Measurements from ENCODE around the gene RNF220.

RNF220 gene

DNA sequence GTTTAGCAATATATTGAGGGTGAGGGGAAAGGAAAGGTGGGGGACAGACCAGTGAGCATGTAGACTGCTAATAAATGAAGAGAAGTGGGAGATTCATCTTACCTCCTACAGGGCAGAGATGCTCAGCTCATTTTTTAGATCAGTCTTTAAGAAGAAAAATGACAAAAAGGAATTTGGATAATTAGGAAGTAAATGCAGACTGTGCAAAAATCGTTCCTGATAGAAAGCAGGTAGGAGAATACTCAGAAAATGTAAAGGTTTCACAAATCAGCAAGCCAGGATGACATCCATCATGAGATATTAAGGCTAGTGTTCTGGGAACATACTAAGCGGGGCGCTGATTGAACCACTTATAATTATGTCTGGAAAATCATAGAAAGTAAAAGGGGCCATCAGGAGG is 106.3 kb downstream of the RNF220 start:
- WGBS (ENCODE audit: insufficient coverage, insufficient read length): no CpG with 5 or more reads among the region's 3 CpGs
- Histone ChIP-seq H3K9me3 (ENCODE audit: control insufficient read depth, insufficient read depth, low read length) (no peaks in the 10 kb centered on the region), H3K4me1 (ENCODE audit: control insufficient read depth, insufficient read depth, low read length) (peaks cover 9% of the 10 kb centered on the region), H3K27me3 (ENCODE audit: control insufficient read depth, insufficient read depth, low read length) (no peaks in the 10 kb centered on the region), H3K4me3 (ENCODE audit: low read length) (no peak overlapping the region), H3K27ac (ENCODE audit: low read length) (no peak overlapping the region), H3K36me3 (ENCODE audit: control insufficient read depth, insufficient read depth, low read length) (no peaks in the 10 kb centered on the region)
- DNase-seq (ENCODE audit: low read depth, low spot score): no peak

DNA sequence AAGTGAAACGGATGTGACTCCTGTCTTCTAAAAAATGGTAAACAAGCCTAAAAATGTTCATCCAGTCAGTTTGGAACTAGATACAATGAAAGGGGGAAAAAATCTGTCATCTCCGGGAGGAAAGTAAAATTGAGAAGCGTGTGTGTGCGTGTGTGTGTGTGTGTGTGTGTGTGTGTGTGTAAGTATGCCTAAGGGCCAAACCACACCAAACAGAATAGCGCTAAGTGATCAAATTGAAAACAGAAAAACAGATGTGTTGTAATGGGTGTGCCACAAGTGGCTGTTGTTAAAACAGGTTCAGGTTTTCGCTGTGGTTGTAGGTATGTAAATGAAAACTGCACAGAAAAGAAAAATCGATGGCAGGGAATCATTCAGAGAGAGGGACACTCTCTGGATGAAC is 106.7 kb downstream of the RNF220 start:
- Histone ChIP-seq H3K27me3 (ENCODE audit: control insufficient read depth, insufficient read depth, low read length) (no peaks in the 10 kb centered on the region), H3K4me1 (ENCODE audit: control insufficient read depth, insufficient read depth, low read length) (peaks cover 8% of the 10 kb centered on the region), H3K9me3 (ENCODE audit: control insufficient read depth, insufficient read depth, low read length) (no peaks in the 10 kb centered on the region), H3K27ac (ENCODE audit: low read length) (no peak overlapping the region), H3K36me3 (ENCODE audit: control insufficient read depth, insufficient read depth, low read length) (no peaks in the 10 kb centered on the region), H3K4me3 (ENCODE audit: low read length) (no peak overlapping the region)
- 100% methylated on average over 2 of the region's 7 CpGs for WGBS (ENCODE audit: insufficient coverage, insufficient read length)
- DNase-seq (ENCODE audit: low read depth, low spot score): no peak

DNA sequence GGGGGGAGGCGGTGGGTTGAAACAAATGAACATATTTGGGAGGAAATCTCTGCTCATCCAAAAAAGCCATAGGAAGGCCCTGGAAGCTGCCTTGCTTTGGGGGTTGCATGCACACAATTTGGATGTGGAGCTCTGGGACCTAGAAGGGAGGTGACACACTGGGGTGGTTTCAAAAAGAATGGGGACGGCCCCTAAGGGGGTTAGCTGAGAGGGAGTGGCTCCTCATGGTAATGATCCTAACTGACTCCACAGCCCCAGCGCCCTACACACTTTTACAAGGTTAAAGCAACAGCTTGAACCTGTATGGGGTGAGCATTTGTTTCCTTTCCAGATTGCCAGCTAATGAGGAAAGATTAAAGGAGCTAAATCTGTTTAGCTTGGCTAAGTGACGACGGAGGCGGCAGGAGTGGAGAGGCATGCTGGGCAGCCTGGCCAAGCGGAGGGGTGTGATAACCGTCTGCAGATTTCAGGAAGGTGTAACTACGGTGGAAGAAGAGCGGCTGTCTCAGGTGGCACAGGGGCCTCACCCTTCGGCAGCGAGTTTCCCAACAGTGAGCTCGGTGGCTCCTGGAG is 107.3 kb downstream of the RNF220 start:
- no CpG with 5 or more reads among the region's 13 CpGs for WGBS (ENCODE audit: insufficient coverage, insufficient read length)
- H3K9me3 ChIP-seq (ENCODE audit: control insufficient read depth, insufficient read depth, low read length): no peaks in the 10 kb centered on the region
- H3K4me1 ChIP-seq (ENCODE audit: control insufficient read depth, insufficient read depth, low read length): peaks cover 5% of the 10 kb centered on the region
- no peaks in the 10 kb centered on the region for H3K27me3 ChIP-seq (ENCODE audit: control insufficient read depth, insufficient read depth, low read length)
- no peaks in the 10 kb centered on the region for H3K36me3 ChIP-seq (ENCODE audit: control insufficient read depth, insufficient read depth, low read length)
- DNase-seq (ENCODE audit: low read depth, low spot score): no peak
- no peak overlapping the region for H3K4me3 ChIP-seq (ENCODE audit: low read length)
- no peak overlapping the region for H3K27ac ChIP-seq (ENCODE audit: low read length)

GRCh38 chr1:44513111-44513510 is 108.1 kb downstream of the RNF220 start:
- Histone ChIP-seq H3K27me3 (ENCODE audit: control insufficient read depth, insufficient read depth, low read length) (no peaks in the 10 kb centered on the region), H3K36me3 (ENCODE audit: control insufficient read depth, insufficient read depth, low read length) (no peaks in the 10 kb centered on the region), H3K9me3 (ENCODE audit: control insufficient read depth, insufficient read depth, low read length) (no peaks in the 10 kb centered on the region), H3K27ac (ENCODE audit: low read length) (no peak overlapping the region), H3K4me1 (ENCODE audit: control insufficient read depth, insufficient read depth, low read length) (peaks cover 1% of the 10 kb centered on the region), H3K4me3 (ENCODE audit: low read length) (no peak overlapping the region)
- DNase-seq (ENCODE audit: low read depth, low spot score): no peak
- no CpG with 5 or more reads among the region's 5 CpGs for WGBS (ENCODE audit: insufficient coverage, insufficient read length)

GRCh38 chr1:44514673-44515072 is 109.6 kb downstream of the RNF220 start:
- Histone ChIP-seq H3K27ac (ENCODE audit: low read length) (no peak overlapping the region), H3K9me3 (ENCODE audit: control insufficient read depth, insufficient read depth, low read length) (no peaks in the 10 kb centered on the region), H3K27me3 (ENCODE audit: control insufficient read depth, insufficient read depth, low read length) (no peaks in the 10 kb centered on the region), H3K4me1 (ENCODE audit: control insufficient read depth, insufficient read depth, low read length) (peaks cover 2% of the 10 kb centered on the region; the same call in 1 of the 2 replicates), H3K4me3 (ENCODE audit: low read length) (no peak overlapping the region), H3K36me3 (ENCODE audit: control insufficient read depth, insufficient read depth, low read length) (no peaks in the 10 kb centered on the region)
- DNase-seq (ENCODE audit: low read depth, low spot score): no peak
- no CpG with 5 or more reads among the region's 2 CpGs for WGBS (ENCODE audit: insufficient coverage, insufficient read length)

GRCh38 chr1:44515416-44515815 is 110.4 kb downstream of the RNF220 start:
- no peaks in the 10 kb centered on the region for H3K27me3 ChIP-seq (ENCODE audit: control insufficient read depth, insufficient read depth, low read length)
- H3K9me3 ChIP-seq (ENCODE audit: control insufficient read depth, insufficient read depth, low read length): no peaks in the 10 kb centered on the region
- H3K4me1 ChIP-seq (ENCODE audit: control insufficient read depth, insufficient read depth, low read length): peaks cover 2% of the 10 kb centered on the region; the same call in 1 of the 2 replicates
- H3K27ac ChIP-seq (ENCODE audit: low read length): no peak overlapping the region
- no peak for DNase-seq (ENCODE audit: low read depth, low spot score)
- no CpG with 5 or more reads among the region's 1 CpG for WGBS (ENCODE audit: insufficient coverage, insufficient read length)
- H3K36me3 ChIP-seq (ENCODE audit: control insufficient read depth, insufficient read depth, low read length): no peaks in the 10 kb centered on the region
- no peak overlapping the region for H3K4me3 ChIP-seq (ENCODE audit: low read length)

DNA sequence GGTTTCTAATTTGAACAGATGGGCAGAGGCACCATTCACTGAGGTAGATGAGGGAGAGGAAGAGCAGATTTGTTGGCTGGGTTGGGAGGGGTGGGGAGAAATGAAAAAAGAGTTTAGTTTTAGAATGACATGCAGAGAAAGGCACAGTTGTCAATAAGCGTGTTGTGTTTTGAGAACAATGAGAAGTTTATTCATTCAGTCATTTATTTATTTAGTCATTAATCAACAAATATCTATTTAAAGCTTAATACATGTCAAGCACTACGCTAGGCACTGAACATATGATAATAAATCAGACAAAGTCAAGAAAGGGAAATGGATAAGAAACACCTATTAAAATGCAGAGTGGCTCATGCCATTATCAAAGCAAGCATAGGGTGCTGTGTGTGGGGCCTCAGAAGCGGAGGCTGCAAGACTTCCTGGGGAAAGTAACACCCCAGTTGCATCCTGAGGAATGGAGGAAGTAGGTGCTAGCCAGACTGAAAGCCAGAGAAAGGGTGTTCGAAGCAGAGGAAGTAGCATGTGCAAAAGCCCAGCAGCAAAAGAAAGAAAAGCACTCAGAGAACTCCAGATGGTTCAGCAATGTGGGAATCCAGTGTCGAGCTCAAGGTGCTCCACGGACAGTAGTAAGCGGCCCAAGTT is 114.1 kb downstream of the RNF220 start:
- Histone ChIP-seq H3K27me3 (ENCODE audit: control insufficient read depth, insufficient read depth, low read length) (no peaks in the 10 kb centered on the region), H3K27ac (ENCODE audit: low read length) (no peak overlapping the region), H3K9me3 (ENCODE audit: control insufficient read depth, insufficient read depth, low read length) (no peaks in the 10 kb centered on the region), H3K4me1 (ENCODE audit: control insufficient read depth, insufficient read depth, low read length) (peaks cover 9% of the 10 kb centered on the region), H3K36me3 (ENCODE audit: control insufficient read depth, insufficient read depth, low read length) (no peaks in the 10 kb centered on the region), H3K4me3 (ENCODE audit: low read length) (no peak overlapping the region)
- no peak for DNase-seq (ENCODE audit: low read depth, low spot score)
- 100% methylated on average over 1 of the region's 7 CpGs for WGBS (ENCODE audit: insufficient coverage, insufficient read length)

DNA sequence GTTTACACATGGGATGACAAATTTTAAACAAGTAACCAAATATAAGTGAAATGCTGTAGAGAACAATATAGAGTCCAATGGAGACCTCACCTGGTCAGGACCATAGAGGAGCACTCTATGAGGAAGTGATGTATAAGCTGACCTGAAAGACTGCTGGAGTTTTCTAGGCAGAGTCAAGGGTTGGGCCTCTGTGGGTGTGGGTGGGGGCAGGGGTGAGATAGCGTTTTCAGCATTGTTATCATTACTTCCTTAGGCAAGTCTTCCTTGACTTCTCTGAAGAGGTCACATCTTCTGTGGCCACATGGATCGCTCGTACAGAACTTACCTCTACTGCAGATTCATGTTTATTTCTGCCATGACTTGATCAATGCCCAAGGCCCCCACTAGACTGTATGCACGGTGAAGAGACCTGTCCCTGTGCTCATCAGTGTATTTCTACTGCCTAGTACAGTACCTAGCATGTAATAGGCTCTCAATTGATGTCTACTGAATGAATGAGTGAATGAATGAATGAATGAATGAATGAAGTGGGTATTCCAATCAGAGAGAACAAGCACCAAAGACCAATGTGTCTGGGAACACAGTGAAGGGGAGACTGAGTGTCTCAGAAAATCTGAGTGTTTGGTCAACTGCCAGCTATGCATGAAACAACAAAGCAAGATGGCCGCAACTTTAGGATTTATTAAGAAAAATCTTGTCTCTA is 116.5 kb downstream of the RNF220 start:
- Histone ChIP-seq H3K4me3 (ENCODE audit: low read length) (no peak overlapping the region), H3K4me1 (ENCODE audit: control insufficient read depth, insufficient read depth, low read length) (peaks cover 19% of the 10 kb centered on the region), H3K36me3 (ENCODE audit: control insufficient read depth, insufficient read depth, low read length) (no peaks in the 10 kb centered on the region), H3K27ac (ENCODE audit: low read length) (no peak overlapping the region), H3K9me3 (ENCODE audit: control insufficient read depth, insufficient read depth, low read length) (no peaks in the 10 kb centered on the region), H3K27me3 (ENCODE audit: control insufficient read depth, insufficient read depth, low read length) (no peaks in the 10 kb centered on the region)
- WGBS (ENCODE audit: insufficient coverage, insufficient read length): no CpG with 5 or more reads among the region's 5 CpGs
- no peak for DNase-seq (ENCODE audit: low read depth, low spot score)

- no peaks in the 10 kb centered on the region for H3K36me3 ChIP-seq (ENCODE audit: control insufficient read depth, insufficient read depth, low read length)
- no peaks in the 10 kb centered on the region for H3K27me3 ChIP-seq (ENCODE audit: control insufficient read depth, insufficient read depth, low read length)
- H3K4me1 ChIP-seq (ENCODE audit: control insufficient read depth, insufficient read depth, low read length): peaks cover 20% of the 10 kb centered on the region
- no peak overlapping the region; the same call in 1 of the 2 replicates for H3K4me3 ChIP-seq (ENCODE audit: low read length)
- no peak for DNase-seq (ENCODE audit: low read depth, low spot score)
- no CpG with 5 or more reads among the region's 23 CpGs for WGBS (ENCODE audit: insufficient coverage, insufficient read length)
- no peak overlapping the region for H3K27ac ChIP-seq (ENCODE audit: low read length)
- no peaks in the 10 kb centered on the region for H3K9me3 ChIP-seq (ENCODE audit: control insufficient read depth, insufficient read depth, low read length)
Observed at GRCh38 chr1:44523593-44524591, 118.8 kb downstream of the RNF220 start.
